GM10266 (cell line): ENCODE results near the gene NSD2.

Experiments used
- DNase-seq: peaks from one replicate; pipeline ENCODE4 v3.0.0; 2012; ENCODE audit errors: extremely low spot score
- TF ChIP-seq, protein P1 (sequence below): IDR thresholded peaks from 2 replicates; pipeline ENCODE4 v1.5.1; 2012; ENCODE audit warnings: mild to moderate bottlenecking, low read depth; ENCODE audit not compliant: control insufficient read depth, insufficient read depth; ENCODE audit errors: missing control alignments

The NSD2 gene

DNA sequence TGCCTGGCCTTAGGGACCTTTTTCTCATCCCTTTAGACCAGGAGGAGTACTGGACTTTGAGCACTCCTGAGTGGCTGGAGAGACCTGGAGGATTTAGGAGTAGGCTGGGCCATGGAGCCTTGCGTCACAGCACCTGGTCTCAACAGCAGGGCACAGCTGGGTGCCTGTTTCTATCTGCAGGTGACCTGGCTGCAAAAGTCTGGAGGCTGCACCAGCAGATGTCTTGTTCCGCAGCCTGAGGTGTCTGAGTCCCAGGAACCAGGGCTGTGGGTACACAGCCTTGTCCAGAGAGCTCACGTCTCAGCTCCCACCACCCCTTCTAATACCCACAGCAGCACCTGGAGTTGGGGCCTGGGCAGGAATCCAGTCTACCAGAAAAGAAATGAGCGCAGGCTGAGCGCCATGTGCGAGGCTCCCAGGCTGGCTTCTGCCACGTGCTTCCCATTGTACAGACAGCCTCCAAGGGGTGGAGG lies 5.0 kb upstream of the NSD2 start:
- DNase-seq = no peak
- TF ChIP-seq, protein P1, sequence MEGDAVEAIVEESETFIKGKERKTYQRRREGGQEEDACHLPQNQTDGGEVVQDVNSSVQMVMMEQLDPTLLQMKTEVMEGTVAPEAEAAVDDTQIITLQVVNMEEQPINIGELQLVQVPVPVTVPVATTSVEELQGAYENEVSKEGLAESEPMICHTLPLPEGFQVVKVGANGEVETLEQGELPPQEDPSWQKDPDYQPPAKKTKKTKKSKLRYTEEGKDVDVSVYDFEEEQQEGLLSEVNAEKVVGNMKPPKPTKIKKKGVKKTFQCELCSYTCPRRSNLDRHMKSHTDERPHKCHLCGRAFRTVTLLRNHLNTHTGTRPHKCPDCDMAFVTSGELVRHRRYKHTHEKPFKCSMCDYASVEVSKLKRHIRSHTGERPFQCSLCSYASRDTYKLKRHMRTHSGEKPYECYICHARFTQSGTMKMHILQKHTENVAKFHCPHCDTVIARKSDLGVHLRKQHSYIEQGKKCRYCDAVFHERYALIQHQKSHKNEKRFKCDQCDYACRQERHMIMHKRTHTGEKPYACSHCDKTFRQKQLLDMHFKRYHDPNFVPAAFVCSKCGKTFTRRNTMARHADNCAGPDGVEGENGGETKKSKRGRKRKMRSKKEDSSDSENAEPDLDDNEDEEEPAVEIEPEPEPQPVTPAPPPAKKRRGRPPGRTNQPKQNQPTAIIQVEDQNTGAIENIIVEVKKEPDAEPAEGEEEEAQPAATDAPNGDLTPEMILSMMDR = no peak

DNA sequence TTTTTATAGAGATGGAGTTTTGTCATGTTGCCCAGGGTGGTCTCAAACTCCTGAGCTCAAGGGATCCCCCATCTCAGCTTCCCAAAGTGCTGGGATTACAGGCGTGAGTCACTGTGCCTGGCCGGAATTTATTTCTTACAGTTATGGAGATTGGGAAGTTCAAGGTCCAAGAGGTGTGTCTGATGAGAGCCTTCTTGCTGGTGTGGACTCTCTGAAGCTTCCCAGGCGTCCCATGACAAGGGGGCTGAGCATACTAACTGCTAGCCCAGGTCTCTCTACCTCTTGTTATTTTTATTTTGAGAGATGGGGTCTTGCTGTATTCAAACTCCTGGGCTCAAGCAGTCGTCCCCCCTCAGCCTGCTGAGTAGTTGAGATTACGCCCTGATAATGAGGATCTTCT lies 2.9 kb upstream of the NSD2 start:
- TF ChIP-seq, protein P1 = no peak
- DNase-seq = no peak

DNA sequence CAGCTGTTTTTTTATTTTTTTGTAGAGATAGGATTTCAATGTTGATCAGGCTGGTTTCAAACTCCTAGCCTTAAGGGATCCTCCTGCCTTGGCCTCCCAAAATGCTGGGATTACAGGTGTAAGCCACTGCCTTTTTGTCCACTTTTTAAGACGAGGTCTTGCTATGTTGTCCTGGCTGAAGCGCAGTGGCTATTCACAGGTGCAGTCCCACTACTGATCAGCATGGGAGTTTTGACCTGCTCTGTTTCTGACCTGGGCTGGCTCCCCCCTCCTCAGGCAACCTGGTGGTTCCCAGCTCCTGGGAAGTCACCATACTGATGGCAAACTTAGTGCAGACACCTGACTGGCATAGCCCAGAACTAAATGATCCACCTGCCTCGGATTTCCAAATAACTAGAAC lies 2.3 kb upstream of the NSD2 start:
- TF ChIP-seq, protein P1 = no peak
- no peak for DNase-seq

DNA sequence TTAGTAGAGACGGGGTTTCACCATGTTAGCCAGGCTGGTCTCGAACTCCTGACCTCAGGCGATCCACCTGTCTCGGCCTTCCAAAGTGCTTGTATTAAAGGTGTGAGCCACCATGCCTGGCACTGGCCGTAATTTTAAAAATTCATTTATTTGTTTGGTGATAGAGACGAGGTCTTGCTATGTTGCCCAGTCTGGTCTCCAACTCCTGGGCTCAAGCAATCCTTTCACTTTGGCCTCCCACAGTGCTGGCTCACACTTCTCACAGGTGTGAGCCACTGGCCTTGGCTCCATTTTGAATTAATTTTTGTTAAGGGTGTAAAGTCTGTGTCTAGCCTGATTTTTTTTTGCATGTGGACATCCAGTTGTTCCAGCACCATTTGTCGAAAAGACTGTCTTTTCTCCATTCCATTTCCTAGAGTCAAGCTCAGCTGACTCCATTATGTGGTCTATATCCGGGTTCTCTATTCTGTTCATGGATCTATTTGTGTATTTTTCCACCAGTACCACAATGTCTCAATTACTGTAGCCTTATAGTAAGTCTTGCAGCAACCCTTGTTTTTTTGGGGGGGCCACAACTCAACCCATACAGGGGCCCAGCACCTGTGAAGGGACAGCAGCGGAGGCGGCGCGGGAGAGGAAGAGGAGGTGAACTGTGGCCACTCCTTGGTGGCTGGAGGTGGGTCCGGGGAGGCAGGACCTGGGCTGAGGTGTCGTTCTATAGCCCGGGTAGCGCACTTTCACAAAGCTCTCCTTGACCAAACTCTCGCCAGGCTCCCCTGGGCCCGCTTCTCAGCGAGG lies 1.5 kb upstream of the NSD2 start:
- DNase-seq = no peak
- TF ChIP-seq, protein P1 = no peak

DNA sequence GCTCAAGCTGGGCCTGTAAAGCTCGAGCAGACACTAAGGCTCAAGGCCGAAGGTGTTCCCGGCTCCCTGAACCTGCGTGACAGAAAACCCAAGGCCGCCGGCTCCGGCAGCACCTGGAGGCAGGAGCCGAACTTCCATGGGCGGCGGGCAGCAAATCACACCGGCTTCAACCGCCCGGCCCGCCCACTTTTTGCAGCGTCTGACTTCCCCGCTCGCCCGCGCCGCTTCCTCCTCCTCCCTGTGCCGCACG lies 940 bp upstream of the NSD2 start:
- TF ChIP-seq, protein P1 = no peak
- DNase-seq = peak; percentile 82

DNA sequence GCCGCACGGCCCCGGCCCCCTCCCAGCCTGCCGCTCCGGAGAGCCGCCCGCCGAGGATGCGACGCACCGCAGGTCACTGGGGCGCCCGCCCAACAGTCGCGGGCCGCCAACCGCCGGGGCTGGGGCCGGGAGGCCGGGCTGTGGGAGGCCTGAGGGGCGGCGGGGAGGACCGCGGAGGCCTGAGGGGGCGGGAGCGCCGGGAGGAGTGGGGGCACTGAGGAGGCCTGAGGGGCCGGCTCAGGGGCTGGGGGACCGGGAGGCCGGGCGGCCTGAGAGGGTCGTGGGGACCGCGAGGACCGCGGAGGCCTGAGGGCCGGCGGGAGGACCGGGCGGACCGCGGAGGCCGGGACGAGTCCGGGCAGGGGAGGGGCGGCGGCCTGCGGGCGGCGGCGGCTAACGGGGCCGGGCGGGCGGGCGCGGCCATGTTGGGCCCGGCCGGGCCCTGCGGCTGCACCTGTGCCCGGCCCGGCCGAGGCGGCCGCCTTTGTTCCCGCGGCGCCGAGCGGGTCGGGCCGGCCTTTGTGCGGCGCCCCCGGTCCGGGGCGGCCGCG lies 353 bp downstream of the NSD2 start:
- DNase-seq = peak; percentile 72
- TF ChIP-seq, protein P1 = no peak

DNA sequence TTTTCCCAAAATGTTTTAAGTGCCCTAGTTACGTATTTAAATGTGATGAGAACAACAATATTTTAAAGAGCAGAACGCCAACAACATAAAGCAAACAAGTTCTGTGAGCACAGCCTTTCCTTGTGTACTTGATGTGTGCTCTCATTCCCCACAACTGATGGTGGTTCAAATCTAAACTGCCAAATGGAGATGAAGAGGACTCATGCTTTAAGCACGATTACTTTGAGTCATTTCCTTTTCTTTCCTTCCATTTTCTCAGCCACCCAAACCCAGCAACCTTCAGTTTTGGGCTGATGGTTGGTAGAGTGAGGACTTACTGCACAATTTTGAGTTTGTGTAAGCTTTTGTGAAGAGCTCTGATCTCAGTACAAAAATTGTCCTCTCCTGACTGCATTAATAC lies 1.7 kb downstream of the NSD2 start:
- TF ChIP-seq, protein P1 = no peak
- DNase-seq = peak; percentile 65
